ENCODE measurements around the gene NBEAL2. TPM values are rescaled to one million over a fixed set of nuclear protein-coding genes. Genes with fewer than 3 reads are reported as not detected.
A peak's percentile ranks its signal among the peaks of the same experiment; 100 is the strongest.

NBEAL2 gene
- total RNA-seq, 1 donor, result 3.5 TPM

GRCh38 chr3:47047069-47047468 lies 67.6 kb downstream of the NBEAL2 start:
- no peak overlapping the region for H3K4me3 ChIP-seq (ENCODE audit: low read depth, low read length)
- no peak for DNase-seq (ENCODE audit: low read depth)
- no peak for TF ChIP-seq CTCF (IDR thresholded peaks at IDR 0.05; ENCODE audit: insufficient read depth, low read depth, low read length)

GRCh38 chr3:47047673-47048072 lies 68.2 kb downstream of the NBEAL2 start:
- H3K4me3 ChIP-seq (ENCODE audit: low read depth, low read length), result no peak overlapping the region
- no peak for TF ChIP-seq CTCF (IDR thresholded peaks at IDR 0.05; ENCODE audit: insufficient read depth, low read depth, low read length)
- no peak for DNase-seq (ENCODE audit: low read depth)

- no peak overlapping the region for H3K4me3 ChIP-seq (ENCODE audit: low read depth, low read length)
- peak; percentile 16 for DNase-seq (ENCODE audit: low read depth)
- TF ChIP-seq CTCF (IDR thresholded peaks at IDR 0.05; ENCODE audit: insufficient read depth, low read depth, low read length), result no peak
These were observed 74.9 kb downstream of the NBEAL2 start for GRCh38 chr3:47054412-47054811.

GRCh38 chr3:47056705-47057104 lies 77.2 kb downstream of the NBEAL2 start:
- no peak for TF ChIP-seq CTCF (IDR thresholded peaks at IDR 0.05; ENCODE audit: insufficient read depth, low read depth, low read length)
- DNase-seq (ENCODE audit: low read depth), result no peak
- no peak overlapping the region for H3K4me3 ChIP-seq (ENCODE audit: low read depth, low read length)

GRCh38 chr3:47057212-47057671 lies 77.8 kb downstream of the NBEAL2 start:
- no peak for TF ChIP-seq CTCF (IDR thresholded peaks at IDR 0.05; ENCODE audit: insufficient read depth, low read depth, low read length)
- no peak overlapping the region for H3K4me3 ChIP-seq (ENCODE audit: low read depth, low read length)
- peak; percentile 8 for DNase-seq (ENCODE audit: low read depth)

Small RNAs within 50 kb of the gene (small RNA-seq; reads per million reads assigned to genes)
- gene MRPL57P3, result not detected

Other genes with a start within 250 kb of the NBEAL2 start
- gene MYL3, start 116.2 kb upstream of the NBEAL2 start, total RNA-seq, result 0.97 and 1.7 TPM in 2 replicates
- gene PTH1R, start 101.9 kb upstream of the NBEAL2 start, total RNA-seq, result 2.3 and 2.6 TPM in 2 replicates
- gene CCDC12, start 2.9 kb upstream of the NBEAL2 start, total RNA-seq, result 18.6 and 25.4 TPM in 2 replicates
- gene SETD2, start 184.4 kb downstream of the NBEAL2 start, total RNA-seq, result 40.3 and 45.3 TPM in 2 replicates